Endometrial microvascular endothelial cells (primary cell): ENCODE data around the gene UBE2E1. TPM values are rescaled to one million over a fixed set of nuclear protein-coding genes. Genes with fewer than 3 reads are reported as not detected.
"Not testable (repeated sequence)": the region's sequence is repeated elsewhere in the genome, so short reads cannot be mapped to it uniquely, and the experiment has no call there.

Experiments
- in situ Hi-C: cut with HindIII; loops from 2 replicates; pipeline ENCODE4 v1.10.0; 2017; ENCODE audit warnings: low sequenced_read_pairs, low pct_unique_long_range_greater_than_20kb; ENCODE audit errors: inconsistent ontology term
- total RNA-seq: library from RNA; depleted of rRNA; stranded (reverse); fragments of >200 nt; gene quantifications from one replicate; pipeline ENCODE4 v1.2.3, GENCODE V29; 2015; ENCODE audit errors: inconsistent ontology term

The UBE2E1 gene
- total RNA-seq, 1 donor from 2014 or later: 151 TPM

DNA sequence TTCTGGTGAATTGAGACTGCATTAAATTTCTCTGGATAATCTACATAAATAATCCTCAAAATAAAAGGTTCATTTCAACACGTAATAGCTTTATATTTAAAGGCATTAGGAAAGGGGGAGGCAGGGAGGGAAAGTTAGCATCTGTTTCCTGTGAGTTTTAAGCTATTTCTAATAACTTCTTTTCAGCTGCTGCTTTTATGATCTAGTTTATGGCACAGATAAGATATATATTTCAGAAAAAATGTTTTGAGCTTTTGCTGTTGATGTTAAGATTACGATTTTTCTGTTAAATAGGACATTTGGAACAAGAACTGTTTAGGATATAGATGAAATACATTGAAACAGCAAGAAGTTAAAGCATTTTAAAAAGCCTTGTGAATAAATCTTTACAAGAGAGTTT is 30.0 kb downstream of the UBE2E1 start:
- in situ Hi-C loops: no loop called here

DNA sequence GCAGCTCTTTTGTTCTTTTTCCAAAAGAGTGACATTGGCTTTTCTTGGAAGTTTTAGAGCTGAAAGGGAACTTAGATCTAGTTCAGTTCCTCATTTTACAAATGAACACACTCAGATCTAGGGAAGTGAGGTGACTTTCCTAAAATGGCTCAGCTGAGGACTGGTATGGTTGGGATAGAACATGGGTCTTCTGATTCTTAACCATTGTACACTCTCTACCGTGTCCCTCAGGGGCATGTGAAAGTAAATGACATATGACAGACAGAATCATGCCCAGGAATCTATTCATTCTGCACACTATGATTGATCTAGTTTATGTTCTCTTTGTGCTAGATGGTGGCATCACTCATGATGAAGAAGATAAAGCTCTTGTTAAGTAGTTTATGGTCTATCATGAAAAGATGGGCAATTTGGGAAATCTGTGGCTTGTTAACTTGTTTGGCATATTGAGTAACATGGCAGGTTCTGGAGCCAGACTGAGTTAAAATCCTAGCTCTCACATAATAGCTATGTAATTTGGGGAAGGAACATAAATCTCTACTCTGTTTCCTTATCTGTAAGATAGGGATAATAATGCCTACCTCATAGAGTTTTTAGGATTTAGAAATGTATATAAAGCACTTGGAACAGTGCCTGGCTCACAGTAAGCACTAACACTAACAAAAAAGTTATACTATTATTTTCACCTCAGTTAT is 30.9 kb downstream of the UBE2E1 start:
- in situ Hi-C loops: no loop called here

DNA sequence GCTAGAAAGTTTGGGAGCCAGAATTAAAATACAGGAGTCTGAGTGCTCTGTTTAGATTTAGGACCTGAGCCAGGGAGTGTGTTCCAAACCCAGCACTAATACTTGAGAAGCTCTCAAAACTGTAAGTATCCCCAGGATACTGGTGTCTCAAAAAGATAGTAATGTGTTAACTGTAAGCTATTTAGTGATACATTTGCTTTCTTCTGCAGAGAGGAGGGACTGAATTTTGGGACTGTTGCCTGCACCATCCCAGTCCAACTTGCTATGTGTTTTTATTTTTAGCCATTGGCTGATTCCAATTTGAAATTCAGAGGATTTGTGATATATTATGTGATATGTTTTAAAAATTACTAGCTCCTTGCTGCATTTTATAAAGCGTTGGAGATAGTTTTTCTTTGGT is 31.5 kb downstream of the UBE2E1 start:
- in situ Hi-C loops: no loop called here

DNA sequence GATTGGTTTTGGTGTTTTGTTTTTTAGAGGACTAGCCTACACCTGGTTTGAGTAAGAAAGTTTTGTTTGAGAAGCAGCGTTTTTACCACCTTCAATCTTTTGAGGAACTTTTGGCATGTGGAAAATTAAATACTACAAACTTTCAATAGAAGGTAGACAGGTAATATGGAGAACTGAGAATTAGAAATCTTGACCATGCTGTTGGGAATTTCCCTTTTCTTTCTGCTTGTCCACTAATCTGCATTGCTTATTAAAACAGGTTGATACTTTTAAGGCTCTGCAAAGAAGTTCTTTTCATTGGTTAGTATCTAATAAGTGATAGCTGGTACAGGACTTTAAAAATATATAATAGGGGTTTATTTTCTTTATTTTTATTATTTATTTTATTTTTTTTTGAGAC is 31.9 kb downstream of the UBE2E1 start:
- in situ Hi-C loops: no loop called here

DNA sequence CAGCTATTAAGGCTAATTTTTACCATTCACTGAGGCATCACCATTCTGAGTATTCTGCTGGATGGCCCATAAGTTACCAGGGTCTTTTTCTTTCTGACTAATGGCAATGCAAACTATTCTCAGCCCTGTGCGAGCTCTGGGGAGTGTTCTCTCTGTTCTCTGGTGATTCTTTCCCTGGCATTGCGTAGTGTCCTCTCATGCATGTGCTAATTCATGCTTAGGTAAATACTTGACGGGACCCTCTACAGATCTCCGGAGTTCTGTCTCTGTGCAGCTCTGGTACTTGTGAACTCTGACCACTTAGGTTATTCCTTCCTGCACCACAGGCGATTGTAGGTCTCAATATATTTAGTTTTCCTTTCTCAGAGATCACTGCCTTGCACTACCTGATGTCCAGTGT is 34.8 kb downstream of the UBE2E1 start:
- in situ Hi-C loops: no loop called here

DNA sequence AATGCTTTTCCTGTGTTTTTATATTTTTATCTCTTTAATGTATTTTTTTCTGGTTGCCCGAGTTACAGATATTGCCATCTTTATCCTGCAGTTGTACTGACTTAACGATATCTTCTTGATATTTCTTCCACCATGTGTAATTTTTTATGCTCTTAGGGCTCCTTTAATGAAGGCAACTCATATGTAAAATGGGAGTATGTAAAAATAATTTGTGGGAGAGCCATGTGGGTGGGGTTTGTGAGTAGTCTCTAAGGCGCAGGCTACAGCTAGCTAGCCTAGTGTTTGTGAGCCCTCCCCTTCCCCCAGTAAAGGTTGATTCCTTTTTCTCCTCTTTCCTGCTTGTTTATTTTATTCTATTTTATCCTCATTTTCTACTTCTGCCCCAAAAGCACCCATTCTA is 38.1 kb downstream of the UBE2E1 start:
- in situ Hi-C loops: no loop called here

DNA sequence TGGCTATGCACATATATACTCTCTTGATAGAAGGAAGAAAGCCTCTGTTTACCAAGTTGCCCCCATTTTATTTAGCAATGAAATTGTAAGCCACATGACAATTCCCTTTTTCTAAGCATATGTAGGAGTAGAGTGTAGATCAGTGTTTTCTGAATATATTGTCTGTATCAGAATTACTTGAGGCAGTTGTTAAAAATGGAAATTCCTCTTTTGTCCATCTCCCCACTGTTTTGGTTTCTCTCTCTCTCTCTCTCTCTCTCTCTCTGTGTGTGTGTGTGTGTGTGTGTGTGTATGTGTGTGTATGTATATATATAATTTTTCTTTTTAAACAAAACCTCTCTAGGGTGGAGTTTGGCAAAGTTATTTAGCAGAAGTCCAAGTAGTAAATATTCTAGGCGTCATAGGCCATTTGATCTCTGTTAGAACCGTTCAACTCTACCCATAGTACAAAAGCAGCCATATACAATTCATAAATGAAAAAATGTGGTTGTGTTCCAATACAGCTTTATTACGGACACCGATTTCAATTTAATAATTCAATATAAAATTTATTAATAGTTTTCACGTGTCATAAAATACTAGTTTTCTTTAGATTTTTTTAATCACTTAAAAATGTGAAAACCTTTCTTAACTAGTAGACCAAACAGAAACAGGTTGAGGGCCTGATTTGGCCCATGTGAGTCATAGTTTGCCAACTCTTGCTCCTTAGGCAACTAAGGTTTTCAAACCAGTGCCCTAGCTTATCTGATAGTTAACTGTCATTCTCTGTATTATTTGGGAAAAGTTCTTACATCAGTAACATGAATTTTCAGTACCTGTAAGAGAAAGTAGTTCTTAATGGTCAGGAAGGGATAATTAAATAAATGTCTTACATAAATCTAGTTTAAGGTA is 39.8 kb downstream of the UBE2E1 start:
- in situ Hi-C loops: no loop called here

DNA sequence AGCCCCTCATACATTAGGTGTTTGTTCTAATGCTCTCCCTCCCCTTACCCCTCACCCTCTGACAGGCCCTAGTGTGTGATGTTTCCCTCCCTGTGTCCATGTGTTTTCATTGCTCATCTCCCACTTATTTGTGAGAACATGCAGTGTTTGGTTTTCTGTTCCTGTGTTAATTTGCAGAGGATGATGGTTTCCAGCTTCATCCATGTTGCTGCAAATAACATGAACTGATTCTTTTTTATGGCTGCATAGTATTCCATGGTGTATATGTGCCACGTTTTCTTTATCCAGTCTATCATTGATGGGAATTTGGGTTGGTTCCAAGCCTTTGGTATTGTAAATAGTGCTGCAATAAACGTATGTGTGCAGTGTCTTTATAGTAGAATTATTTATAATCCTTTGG is 43.7 kb downstream of the UBE2E1 start:
- in situ Hi-C loops: not testable (repeated sequence)

DNA sequence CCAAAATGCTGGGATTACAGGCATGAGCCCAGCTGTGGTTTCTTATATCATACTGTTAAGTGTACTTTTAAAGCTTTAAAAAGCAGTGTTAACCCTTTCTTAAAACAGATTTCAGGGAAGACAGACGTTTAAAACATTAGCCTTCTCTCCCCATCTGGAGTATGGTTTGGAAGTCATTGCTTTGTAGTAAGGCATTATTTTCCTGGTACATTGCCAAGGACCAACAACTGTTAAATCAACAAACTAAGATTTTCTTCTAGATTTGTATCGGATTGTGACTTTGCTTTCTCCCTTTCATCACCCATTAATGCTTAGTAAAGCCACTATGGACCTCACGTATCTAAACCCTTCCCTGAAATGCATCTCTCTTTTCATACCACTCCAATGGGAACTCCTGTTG is 50.5 kb downstream of the UBE2E1 start:
- in situ Hi-C loops: no loop called here

DNA sequence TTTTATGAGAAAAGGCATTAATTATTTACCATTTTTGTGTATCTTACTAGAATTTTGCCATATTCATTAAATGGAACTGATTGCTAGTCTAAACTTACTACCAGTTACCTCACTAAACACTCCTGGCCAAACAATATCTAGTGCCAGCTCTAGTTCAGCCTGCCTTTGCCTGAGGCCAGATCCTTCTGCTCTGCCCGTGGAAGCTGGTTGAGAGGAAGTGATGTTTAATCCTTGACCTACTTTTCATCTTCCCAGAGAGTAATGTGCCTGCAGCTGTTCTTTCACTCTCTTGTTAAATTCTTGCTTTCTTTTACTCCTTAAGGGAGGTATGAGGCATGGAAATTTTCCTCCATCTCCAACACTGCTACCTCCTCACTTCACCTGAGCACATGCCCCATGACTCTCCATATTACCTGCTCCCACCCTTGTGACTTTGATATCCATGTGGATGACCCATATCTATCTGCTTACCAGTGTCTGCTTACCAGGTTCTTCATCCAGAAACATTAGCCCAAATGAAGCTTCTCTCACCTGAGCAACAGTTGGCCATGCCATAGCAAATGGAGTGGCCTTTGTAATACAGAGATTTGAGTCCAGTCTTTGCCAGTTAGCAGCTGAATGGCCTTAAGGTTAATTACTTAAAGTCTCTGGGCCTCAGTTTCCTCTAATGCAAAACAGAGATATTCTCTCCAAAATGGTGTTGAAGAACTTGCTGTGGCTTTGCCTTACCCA is 53.4 kb downstream of the UBE2E1 start:
- in situ Hi-C loops: no loop called here

DNA sequence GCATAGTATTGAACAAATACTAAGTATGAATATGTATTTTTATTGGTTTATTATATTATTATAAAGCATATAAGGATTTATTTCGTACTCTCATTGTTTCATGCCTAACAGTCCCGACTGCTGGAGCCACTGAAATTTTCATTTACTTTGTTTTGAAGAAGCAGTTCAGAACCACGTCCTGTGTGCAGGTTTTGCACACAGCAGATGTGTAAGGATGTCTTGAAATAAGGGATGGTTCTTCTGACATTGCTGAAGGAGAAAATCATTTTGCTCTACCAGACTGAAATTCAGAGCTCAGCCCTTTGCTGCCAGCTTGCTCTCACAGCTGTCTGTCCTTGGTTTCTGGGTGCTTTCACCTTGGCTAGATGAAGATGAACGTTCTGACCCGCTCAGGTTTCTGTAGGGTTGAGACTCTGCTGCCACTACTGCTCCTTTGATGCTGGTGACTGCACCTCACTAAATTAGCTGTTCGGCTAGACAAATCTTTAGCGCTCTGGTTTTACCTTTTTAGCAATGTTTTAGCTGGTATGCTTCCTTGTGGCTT is 54.2 kb downstream of the UBE2E1 start:
- in situ Hi-C loops: no loop called here

DNA sequence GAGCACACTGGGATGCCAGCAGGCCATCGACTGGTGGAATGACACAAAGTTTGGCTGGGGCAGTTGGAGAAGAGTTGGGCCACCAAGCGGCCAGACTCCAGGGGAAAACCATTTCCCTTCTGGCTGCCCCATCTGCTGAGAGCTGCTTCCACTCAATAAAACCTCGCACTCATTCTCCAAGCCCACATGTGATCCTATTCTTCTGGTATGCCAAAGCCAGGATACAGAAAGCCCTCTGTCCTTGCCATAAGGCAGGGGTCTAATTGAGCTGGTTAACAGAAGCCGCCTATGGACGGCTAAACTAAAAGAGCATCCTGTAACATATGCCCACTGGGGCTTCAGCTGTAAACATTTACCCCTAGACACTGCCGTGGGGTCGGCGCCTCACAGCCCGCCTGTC is 55.9 kb downstream of the UBE2E1 start:
- in situ Hi-C loops: no loop called here

DNA sequence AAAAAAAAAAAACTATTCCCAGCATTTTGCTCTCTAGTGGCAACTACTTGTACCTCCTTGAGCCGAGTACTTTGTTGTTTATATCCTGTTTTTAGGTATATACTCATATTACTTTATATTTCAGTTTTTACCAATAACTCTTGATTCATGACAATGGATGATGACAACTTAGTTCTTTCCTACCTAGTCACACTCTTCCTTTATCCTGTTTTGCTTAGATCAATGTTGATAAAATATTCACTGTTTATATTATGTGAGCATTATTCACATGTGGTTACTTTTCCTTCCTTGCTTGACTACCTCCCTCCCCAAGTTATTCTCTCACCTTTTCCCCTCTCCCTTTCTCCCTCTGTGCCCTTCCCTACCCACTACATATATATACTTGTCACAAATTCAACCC is 57.3 kb downstream of the UBE2E1 start:
- in situ Hi-C loops: no loop called here

DNA sequence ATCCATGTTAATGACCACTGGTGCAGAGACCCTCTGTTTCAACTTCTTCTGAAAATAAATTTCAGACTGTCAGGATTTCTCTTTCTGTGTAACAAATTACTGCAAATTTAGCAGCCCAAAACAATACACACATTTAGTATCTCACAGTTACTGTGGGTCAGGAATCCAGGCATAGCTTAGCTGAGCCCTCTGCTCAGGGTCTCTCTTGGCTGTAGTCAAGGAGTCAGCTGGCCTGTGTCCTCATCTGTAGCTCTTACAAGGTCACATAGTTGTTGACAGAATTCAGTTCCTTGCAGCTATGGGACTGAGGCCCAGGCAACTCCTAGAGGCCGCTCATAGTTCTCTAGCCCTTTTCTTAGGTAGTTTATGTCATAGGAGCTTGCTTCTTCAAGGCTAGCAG is 59.2 kb downstream of the UBE2E1 start:
- in situ Hi-C loops: no loop called here

DNA sequence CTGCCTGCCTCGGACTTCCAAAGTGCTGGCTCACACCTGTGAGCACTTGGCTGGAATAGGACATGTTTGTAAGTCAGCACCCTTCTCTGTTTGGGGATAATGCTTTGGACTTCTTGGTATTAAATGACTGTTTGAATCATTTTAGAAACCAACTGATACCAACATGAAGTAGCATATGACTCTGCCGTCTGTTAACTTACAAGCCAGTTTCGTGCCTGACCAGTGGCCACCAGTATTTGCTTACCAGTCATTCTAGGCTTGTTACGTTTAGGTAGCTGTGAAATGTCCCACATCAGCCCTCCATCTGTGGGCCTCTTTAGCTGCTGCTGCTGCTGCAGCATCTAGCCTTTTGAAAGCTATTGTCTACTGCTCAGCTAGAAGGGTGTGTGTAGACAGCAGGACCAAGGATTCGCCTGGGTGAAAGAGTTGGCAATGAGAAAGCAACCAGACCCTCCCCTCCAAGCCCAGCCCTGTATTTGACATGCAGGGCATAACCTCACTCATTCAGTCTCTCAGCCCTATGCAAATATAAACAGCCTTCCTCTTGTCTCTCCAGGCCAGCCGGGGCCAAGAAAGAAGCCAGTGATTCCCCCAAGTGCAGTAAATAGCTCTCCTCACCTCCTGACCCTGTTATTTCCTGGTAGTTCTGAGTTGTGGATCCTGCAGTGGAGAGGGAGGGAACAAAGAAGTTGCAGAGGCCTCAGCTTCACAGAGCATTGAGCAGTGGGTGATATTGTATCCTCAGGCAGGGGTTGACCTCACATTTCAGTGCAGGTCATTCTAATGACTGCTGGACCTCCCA is 60.0 kb downstream of the UBE2E1 start:
- in situ Hi-C loops: no loop called here

DNA sequence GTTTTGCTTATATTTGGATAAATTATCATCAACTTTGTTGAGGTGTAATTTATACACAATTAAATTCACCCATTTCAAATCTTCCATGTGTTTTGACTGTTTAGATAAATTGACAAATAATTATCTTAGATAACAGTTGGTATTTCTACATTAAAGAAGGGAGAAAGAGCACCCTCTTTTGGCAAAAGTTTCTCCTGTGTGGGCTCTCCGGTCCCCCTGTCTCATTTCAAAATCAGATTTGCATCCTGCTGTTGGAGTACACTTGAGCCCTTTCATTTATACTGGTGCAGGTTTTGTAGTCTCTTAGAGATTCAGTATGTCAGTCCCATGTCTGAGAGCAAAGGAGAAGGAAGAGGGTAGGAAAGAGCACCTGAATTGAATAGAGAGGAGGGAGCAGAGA is 61.6 kb downstream of the UBE2E1 start:
- in situ Hi-C loops: no loop called here

DNA sequence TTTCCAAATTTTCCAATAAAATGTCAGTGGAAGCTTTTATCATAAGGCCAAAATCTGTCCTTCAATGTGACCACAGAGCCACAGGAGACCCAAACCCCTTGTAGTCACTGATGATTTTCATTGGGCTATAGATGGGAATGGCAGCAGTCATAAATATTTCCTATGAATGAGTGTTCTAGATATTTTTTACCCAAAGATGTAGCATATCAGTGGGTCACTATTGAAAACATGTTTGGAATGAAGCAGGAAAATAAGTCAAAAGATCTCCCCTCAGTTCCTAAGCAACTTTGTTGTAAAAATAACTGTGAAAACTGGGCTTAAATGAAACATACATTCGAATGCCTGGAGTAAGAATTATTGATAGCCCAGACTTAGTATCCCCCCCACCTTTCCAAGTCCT is 62.1 kb downstream of the UBE2E1 start:
- in situ Hi-C loops: no loop called here

DNA sequence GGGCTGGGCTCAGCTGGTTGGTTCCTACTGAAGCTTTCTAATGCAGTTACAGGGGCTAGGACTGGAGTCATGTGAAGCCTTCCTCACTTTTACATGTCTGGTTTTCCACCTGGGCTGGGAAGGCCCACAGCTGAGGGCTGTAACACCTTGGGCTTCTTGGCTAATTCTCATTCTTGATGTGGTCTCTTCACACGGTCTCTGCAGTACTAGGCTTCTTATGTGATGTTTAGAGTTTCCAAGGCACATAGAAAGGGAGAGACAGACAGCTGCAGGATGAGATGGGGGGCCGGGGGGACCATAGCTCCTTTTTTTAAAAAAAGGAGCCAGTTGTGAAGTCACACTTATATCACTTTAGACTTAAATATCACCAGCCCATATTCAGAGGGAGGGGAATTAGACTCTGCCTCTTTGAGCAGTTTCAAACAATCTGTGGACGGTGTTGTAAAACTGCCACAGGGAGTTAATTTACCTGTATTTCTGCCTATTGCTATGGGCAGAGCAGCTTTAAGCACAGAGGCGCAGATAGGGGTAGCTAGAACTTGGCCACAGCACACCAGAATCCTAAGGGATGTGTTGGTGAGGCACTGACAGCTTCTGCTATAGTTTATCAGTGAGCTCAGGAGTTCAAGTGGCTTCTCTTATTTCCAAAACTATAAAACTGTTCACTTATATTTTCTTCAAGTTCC is 64.4 kb downstream of the UBE2E1 start:
- in situ Hi-C loops: no loop called here
